Neural cell (in vitro differentiated cells): ENCODE measurements around the gene AVEN. TPM values are rescaled to one million over a fixed set of nuclear protein-coding genes. Genes with fewer than 3 reads are reported as not detected.

Source experiments
- H2AFZ ChIP-seq: fragments of 200-600, 300-800 bp; sonication (generic), shearing (Covaris generic); 2 replicates; pipeline ENCODE4 v1.6.0; 2014; ENCODE audit warnings: low read depth, mild to moderate bottlenecking, antibody characterized with exemption, low read length, moderate library complexity
- H3F3A ChIP-seq: fragments of 200-600 bp; shearing (Covaris generic); 2 replicates; pipeline ENCODE4 v1.6.1; 2016; ENCODE audit warnings: mild to moderate bottlenecking, moderate library complexity, mixed read lengths, antibody characterized with exemption, low read length; ENCODE audit not compliant: insufficient read depth, poor library complexity, severe bottlenecking
- H3K27ac ChIP-seq: fragments of 200-600, 300-800 bp; sonication (generic), shearing (Covaris generic); 2 replicates; pipeline ENCODE4 v1.5.1; 2014; ENCODE audit warnings: mild to moderate bottlenecking, low read length, moderate library complexity
- H3K27me3 ChIP-seq: fragments of 300-800, 200-600 bp; sonication (generic), shearing (Covaris generic); 2 replicates; pipeline ENCODE4 v1.6.0; 2014; ENCODE audit warnings: mild to moderate bottlenecking, low read depth, low read length, moderate library complexity; ENCODE audit not compliant: insufficient read depth
- H3K36me3 ChIP-seq: fragments of 300-800, 200-600 bp; sonication (generic), shearing (Covaris generic); 2 replicates; pipeline ENCODE4 v1.5.1; 2014; ENCODE audit warnings: mild to moderate bottlenecking, antibody characterized with exemption, low read length, moderate library complexity; ENCODE audit not compliant: insufficient read depth
- H3K4me2 ChIP-seq: fragments of 300-800, 200-600 bp; sonication (generic), shearing (Covaris generic); 2 replicates; pipeline ENCODE4 v1.6.0; 2014; ENCODE audit warnings: mild to moderate bottlenecking, low read length
- H3K4me3 ChIP-seq: fragments of 300-800, 200-600 bp; sonication (generic), shearing (Covaris generic); 2 replicates; pipeline ENCODE4 v1.5.1; 2014; ENCODE audit warnings: mild to moderate bottlenecking, low read length, moderate library complexity
- H3K79me2 ChIP-seq: fragments of 200-600 bp; shearing (Covaris generic); replicated peaks from 2 replicates; pipeline ENCODE4 v1.6.0; 2014; ENCODE audit warnings: mild to moderate bottlenecking, low read length, moderate library complexity; ENCODE audit not compliant: insufficient read depth
- H3K9ac ChIP-seq: fragments of 300-800, 200-600 bp; sonication (generic), shearing (Covaris generic); 2 replicates; pipeline ENCODE4 v1.6.1; 2016; ENCODE audit warnings: mild to moderate bottlenecking, low read length, mixed read lengths
- H3K9me2 ChIP-seq: fragments of 200-600 bp; shearing (Covaris generic); 2 replicates; pipeline ENCODE4 v1.6.1; 2016; ENCODE audit warnings: mild to moderate bottlenecking, low read length, mixed read lengths; ENCODE audit not compliant: insufficient read depth
- H3K9me3 ChIP-seq: fragments of 200-600, 300-800 bp; sonication (generic), shearing (Covaris generic); 2 replicates; pipeline ENCODE4 v1.6.1; 2016; ENCODE audit warnings: mild to moderate bottlenecking, mixed run types, low read length, moderate library complexity, mixed read lengths
- H4K20me1 ChIP-seq: fragments of 200-600 bp; shearing (Covaris generic); 2 replicates; pipeline ENCODE4 v1.6.1; 2016; ENCODE audit warnings: mild to moderate bottlenecking, mixed run types; ENCODE audit not compliant: insufficient read depth
- CTCF ChIP-seq: fragments of 450-650 bp; IDR thresholded peaks from 2 replicates; pipeline ENCODE4 v1.5.1; 2014; ENCODE audit warnings: antibody characterized with exemption, mild to moderate bottlenecking, moderate library complexity; ENCODE audit not compliant: poor library complexity, severe bottlenecking
- EP300 ChIP-seq: fragments of 450-650 bp; conservative IDR thresholded peaks from 2 replicates; pipeline ENCODE4 v1.6.1; 2014; ENCODE audit warnings: antibody characterized with exemption, mild to moderate bottlenecking, moderate library complexity; ENCODE audit not compliant: poor library complexity, severe bottlenecking
- EZH2 ChIP-seq: fragments of 200-600, 300-800 bp; shearing (Covaris generic), sonication (generic); IDR thresholded peaks from 2 replicates; pipeline ENCODE4 v1.6.1; 2014; ENCODE audit warnings: antibody characterized with exemption, low read length, borderline replicate concordance, mild to moderate bottlenecking; ENCODE audit not compliant: insufficient read depth, poor library complexity, severe bottlenecking
- MXI1 ChIP-seq: fragments of 450-650 bp; conservative IDR thresholded peaks from 2 replicates; pipeline ENCODE4 v1.6.1; 2014; ENCODE audit warnings: antibody characterized with exemption, mild to moderate bottlenecking; ENCODE audit not compliant: poor library complexity, severe bottlenecking
- POLR2AphosphoS5 ChIP-seq: IDR thresholded peaks from 2 replicates; pipeline ENCODE4 v1.6.1; 2012
- RAD21 ChIP-seq: fragments of 450-650 bp; conservative IDR thresholded peaks from 2 replicates; pipeline ENCODE4 v1.6.1; 2014; ENCODE audit warnings: antibody characterized with exemption, mild to moderate bottlenecking, moderate library complexity
- REST ChIP-seq: IDR thresholded peaks from 2 replicates; pipeline ENCODE4 v1.6.1; 2012; ENCODE audit warnings: borderline replicate concordance
- SMC3 ChIP-seq: fragments of 450-650 bp; conservative IDR thresholded peaks from 2 replicates; pipeline ENCODE4 v1.6.1; 2014; ENCODE audit warnings: antibody characterized with exemption, mild to moderate bottlenecking, moderate library complexity; ENCODE audit not compliant: poor library complexity
- TAF1 ChIP-seq: IDR thresholded peaks from 2 replicates; pipeline ENCODE4 v1.6.1; 2012; ENCODE audit warnings: low read depth
- polyA plus RNA-seq: library from polyadenylated mRNA; depleted of rRNA; stranded (reverse); fragments of >200 nt; gene quantifications from 2 replicates; pipeline ENCODE4 v1.2.3, GENCODE V29; 2014

The AVEN gene
- polyA plus RNA-seq, 1 donor from 2014 or later = 14.1 TPM

GRCh38 chr15:34038023-34038870 lies 757 bp downstream of the AVEN start:
- peak; percentile 90 for TF ChIP-seq POLR2AphosphoS5
- TF ChIP-seq RAD21 = peak; percentile 20
- no peak for TF ChIP-seq EZH2
- TF ChIP-seq CTCF = no peak
- TF ChIP-seq TAF1 = peak; percentile 76
- peak; percentile 84 for TF ChIP-seq MXI1
- TF ChIP-seq SMC3 = peak; percentile 40
- TF ChIP-seq REST = peak; percentile 70
- TF ChIP-seq EP300 = peak; percentile 31
- Histone ChIP-seq H3F3A (no peaks in the 10 kb centered on the region), H3K4me3 (peak overlapping the region; percentile 95), H3K9me3 (no peaks in the 10 kb centered on the region), H3K4me2 (peak overlapping the region; percentile 93), H3K79me2 (no peaks in the 10 kb centered on the region), H3K9me2 (no peaks in the 10 kb centered on the region), H2AFZ (peak overlapping the region; percentile 98), H3K36me3 (no peaks in the 10 kb centered on the region), H3K27me3 (no peaks in the 10 kb centered on the region), H3K27ac (peak overlapping the region; percentile 94), H4K20me1 (no peaks in the 10 kb centered on the region), H3K9ac (peak overlapping the region; percentile 91)

- Histone ChIP-seq H3K27ac (no peak overlapping the region), H3K79me2 (no peaks in the 10 kb centered on the region), H3K9ac (no peak overlapping the region), H3K4me2 (no peak overlapping the region), H3K27me3 (no peaks in the 10 kb centered on the region), H3K4me3 (no peak overlapping the region), H3K36me3 (no peaks in the 10 kb centered on the region), H3K9me2 (no peaks in the 10 kb centered on the region), H4K20me1 (no peaks in the 10 kb centered on the region), H3K9me3 (no peaks in the 10 kb centered on the region), H3F3A (no peaks in the 10 kb centered on the region), H2AFZ (no peak overlapping the region)
- TF ChIP-seq EZH2 (no peak), SMC3 (no peak), REST (no peak), TAF1 (no peak), MXI1 (no peak), POLR2AphosphoS5 (no peak), CTCF (no peak), RAD21 (no peak), EP300 (no peak)
These were observed 6.8 kb downstream of the AVEN start for GRCh38 chr15:34031987-34032760.
